Measurements from ENCODE around the gene PLA2G4B.

The PLA2G4B gene

GRCh38 chr15:41838400-41838897 is at the start of gene PLA2G4B:
PLA2G4B (plus strand) TSS chr15:41838847; CDS start chr15:41838914, 67 bp downstream.
- no peak for DNase-seq

- no peak for DNase-seq
Measured at GRCh38 chr15:41789236-41789635, 49.4 kb upstream of the PLA2G4B start.

- no peak for DNase-seq
Measured at GRCh38 chr15:41789662-41790061, 49.0 kb upstream of the PLA2G4B start.

DNA sequence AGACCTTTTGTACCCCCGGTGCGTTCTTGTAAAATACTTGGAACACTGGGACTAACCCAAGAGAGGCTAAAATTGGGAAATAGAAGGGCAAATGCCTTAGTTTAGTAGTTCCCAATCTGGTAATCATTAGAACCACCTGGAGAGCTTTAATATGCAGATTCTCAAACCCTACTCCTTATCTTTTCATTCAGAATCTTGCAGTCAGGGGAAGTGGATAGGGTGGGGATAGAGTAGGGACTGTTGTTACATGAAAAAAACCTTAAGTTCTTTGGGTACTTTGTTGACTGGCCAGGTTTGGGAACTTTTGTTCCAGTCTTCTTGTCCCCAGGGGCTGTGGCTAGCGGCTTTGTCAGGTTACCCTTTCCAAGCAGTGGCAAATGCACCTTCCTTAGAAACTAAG is 48.5 kb upstream of the PLA2G4B start:
- DNase-seq, result no peak

- DNase-seq, result no peak
Measured at GRCh38 chr15:41790756-41791546, 47.7 kb upstream of the PLA2G4B start.

DNA sequence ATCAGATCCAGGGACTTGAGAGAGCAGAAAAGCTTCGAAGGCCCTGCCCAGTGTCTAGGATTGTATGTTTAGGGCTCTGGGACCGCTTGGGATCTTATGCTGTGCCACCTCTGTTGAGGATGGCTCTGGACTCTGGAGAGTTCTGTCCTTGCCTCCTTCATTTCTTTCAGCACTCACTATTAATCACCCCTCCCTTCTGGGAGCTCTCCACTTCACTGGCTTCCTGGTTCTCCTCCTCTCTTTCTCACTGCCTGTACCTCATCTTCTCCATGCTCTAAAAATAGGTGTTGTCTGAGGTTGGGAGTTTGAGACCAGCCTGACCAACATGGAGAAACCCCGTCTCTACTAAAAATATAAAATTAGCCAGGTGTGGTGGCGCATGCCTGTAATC is 47.1 kb upstream of the PLA2G4B start:
- no peak for DNase-seq

DNA sequence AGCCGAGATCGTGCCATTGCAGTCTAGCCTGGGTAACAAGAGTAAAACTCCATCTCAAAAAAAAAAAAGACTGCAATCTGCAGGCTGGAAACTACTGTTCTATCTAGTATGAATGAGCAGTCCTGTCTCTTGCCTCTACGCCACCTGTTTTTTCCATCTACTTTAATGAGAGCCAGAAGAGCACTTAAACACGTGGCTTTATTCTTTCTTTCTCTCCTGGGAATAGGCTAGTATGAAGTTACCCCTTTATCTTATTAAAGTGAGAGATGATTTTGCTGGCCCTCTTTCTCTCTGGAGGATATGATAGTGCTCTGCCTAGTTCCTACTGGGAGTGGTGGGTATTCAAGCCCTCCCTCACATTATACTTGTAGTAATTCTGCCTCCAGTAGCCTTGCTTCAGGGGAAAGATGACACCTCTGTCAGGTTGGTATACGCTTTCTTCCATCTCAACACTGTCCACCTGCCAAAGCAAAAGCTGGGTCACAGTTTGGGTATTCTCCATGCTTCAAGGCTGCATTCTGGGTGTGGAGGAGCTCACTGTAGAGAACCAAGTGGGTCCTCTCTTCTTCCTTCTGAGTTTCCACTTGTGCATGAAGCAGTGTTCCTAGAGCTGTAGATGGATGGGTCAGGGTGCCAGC is 46.5 kb upstream of the PLA2G4B start:
- no peak for DNase-seq

- no peak for DNase-seq
Measured at GRCh38 chr15:41794081-41794480, 44.6 kb upstream of the PLA2G4B start.

DNA sequence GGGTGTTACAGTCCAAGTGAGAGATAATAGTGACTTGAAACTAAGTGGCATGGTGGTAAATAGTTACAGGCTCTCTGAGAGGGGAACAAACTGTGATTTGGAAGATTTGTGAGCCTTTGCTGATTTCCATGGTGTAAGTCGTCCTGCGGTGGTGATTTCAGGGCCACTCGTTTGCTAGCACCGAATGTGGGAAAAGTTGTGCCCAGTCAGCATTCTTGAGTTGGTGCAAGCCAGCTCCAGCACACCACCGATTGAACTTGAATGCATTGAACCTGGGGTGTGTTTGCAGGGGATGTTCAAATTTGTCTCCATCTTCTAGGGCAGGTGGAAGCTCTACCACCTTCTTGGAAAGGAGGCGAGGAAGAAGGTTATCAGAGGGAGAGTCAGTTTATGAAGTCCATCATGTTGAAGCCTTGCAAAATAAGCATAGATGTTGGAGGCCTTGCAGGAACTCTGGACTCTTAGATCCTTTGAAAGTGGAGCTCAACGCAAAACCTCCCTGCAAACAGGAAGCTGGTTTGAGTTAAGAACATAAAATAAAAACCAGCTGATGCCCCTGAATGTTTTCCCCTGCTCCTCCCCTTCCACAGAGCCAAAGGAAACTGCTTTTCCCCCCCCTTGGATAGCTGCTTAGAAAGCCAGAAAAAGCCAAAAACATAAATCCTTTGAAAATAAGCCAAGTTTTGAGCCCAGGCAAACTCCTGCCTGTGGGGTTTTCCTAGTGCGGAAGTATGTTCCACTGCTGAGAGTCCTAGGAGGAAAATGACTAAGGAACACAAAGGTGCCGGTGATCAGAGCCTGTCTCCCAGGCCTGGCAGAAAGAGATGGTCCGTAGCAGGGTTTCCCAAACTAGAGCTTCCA is 42.4 kb upstream of the PLA2G4B start:
- DNase-seq, result no peak

DNA sequence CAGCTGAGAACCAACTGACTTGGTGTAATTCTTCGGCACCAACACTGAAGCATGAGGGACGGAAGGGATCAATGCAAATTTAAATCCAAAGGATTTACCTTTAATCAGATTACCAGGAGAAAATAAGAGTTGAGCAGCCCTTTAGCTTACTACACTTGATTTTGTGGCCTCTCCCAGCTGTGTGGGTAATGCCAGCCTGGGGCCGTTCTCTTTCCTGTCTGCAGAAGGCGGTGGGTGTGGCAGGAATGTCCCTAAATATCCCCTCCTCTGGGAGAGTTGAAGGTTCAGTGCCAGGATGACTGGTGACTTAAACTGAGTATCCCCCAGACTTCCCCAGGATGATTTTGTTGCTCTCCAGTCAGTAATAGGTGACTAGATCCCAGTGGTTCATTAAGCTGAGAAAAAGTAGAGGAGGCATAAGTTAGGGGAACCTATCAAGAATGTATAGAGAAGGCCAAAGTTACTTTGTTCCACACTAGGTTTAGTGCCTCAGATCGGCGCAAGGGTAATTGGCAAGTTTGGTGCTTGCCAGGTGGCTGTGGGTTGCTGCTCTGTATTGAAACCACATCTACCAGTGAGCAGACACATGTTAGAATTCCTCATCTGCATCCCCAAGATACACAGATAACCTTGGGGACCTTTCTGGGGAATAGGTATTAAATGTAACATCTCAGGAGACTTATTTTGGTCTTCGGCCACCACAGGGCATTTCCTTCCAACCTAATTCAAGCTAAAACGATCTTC is 41.3 kb upstream of the PLA2G4B start:
- DNase-seq, result no peak

DNA sequence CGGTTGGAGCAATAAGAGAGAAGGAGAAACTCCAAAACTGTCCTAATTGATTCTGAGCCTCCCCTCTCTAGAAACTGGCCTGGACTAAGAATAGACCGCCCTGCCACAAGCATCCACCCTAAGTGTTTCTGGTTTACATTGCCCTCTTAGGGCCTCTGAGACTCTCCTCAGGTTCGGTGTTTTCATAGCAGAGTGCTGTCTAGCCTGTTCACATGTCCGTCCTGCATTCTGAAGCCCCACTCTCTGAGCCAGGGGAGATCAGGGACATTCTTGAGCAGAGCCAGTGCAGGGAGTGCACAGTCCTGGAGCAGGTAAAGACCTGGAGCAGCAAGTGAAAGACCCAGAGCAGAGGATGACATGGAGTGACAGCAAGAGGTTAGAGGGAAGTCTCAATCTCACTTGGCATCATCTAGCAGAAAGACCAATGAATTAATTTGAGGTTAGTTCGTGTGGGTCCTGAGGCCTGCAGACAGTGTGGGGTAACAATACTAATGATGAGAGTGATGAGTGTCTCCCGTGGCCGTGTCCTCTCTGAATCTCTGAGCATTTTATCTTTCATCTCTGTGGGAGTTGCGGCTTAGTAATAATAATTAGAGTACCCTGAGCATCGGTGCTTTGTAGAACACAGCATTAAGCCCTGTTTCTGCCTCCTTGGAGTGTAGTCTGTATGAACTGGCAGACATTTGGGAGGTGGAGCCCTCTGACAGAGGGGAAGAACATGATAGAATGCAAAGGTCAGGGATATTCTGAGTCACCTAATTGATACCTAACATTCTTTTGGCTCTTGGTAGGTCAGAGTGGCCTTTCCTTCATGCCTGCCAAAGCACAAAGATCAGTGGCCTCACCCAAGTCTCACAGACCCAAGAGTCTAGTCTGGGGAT is 39.8 kb upstream of the PLA2G4B start:
- DNase-seq, result no peak

GRCh38 chr15:41799488-41799805 is 39.2 kb upstream of the PLA2G4B start:
- DNase-seq, result no peak

GRCh38 chr15:41801185-41801584 is 37.5 kb upstream of the PLA2G4B start:
- no peak for DNase-seq

DNA sequence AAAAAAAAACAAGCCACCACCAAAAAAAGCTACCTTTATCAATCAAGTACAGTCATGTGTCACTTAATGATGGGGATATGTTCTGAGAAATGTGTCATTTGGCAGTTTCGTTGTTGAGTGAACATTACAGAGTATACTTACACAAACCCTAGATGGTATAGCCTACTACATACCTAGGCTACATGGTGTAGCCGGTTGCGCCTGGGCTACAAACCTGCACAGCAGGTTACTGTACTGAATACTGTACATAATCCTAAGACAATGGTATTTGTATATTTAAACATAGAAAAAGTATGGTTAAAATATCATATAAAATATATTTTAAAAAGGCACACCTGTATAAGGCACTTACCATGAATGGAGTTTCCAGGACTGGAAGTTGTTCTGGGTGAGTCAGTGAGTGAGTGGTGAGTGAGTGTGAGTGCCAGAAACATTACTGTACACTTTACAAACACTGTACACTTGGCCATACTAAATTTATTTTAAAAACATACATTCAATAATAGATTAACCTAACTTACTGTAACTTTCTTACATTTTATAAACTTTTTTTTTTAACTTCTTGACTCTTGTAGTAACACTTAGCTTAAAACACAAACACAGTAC is 36.7 kb upstream of the PLA2G4B start:
- DNase-seq, result no peak

DNA sequence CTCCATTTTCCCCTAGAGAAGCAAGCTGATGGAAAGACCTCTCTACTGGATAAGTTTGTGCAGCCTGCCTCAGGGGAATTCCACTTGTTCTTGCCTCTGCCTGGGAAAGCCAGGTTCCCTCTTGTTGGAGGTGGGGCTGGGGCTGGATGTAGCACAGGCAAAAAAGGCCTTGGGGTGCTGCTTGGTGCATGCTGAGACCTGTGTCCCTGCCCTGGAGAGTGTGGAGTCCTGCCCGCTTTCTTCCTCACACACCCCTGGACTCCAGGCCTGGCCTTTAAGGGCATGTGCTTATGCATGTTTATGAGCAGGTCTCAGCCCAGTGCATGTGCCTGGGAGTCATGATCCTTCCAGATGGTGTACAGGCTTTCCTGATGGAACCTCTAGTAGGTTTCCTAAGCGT is 34.3 kb upstream of the PLA2G4B start:
- DNase-seq, result no peak

DNA sequence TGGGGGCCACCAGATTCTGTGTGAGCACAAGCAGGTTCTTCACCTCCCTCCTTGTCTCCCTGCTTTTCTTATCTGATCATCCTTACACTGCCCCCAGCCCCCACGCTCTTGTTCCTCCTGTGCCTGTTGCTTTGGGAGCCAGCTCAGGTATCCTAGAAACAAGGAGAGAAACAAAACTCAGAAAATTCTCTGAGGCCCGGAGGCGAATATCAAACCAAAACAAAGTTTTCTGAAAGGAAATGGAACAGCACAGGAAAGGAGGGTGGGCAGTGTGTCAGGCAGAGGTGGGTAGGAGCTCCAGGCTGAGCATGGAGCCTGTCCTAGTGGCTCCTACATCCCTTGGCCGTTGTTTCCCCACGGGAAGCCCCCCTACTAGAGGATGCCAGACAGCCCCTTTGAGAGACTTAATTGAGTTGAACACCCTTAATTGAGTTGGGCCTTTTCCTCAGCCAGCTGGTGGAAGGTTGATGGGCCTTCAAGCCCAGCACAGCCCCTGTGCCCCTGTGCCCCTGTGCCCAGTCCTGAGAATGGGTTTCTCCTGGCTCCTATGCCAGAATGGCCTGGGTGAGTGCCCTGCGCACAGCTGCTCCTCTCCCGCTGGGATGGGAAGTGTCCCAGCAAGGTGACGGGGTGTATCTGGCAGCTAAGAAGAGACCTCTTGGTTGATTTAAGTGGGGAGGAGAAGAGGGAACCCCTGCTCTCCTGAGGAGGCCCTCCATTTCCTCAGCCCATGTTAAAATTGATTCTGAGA is 33.6 kb upstream of the PLA2G4B start:
- no peak for DNase-seq

GRCh38 chr15:41805711-41806110 is 32.9 kb upstream of the PLA2G4B start:
- DNase-seq, result no peak

GRCh38 chr15:41806291-41807181 is 32.1 kb upstream of the PLA2G4B start:
- DNase-seq, result no peak

- DNase-seq, result no peak
Measured at GRCh38 chr15:41809121-41809520, 29.5 kb upstream of the PLA2G4B start.

Data from NCI-H2081 treated with DMSO at 0.1 percent for 48 hours (cell line).